ENCODE results near the gene CNTNAP1. TPM values are rescaled to one million over a fixed set of nuclear protein-coding genes. Genes with fewer than 3 reads are reported as not detected.

CNTNAP1 gene
- total RNA-seq, 1 experiment from 2014 or later = 11.4 TPM

Other genes starting within 250 kb of the CNTNAP1 start
- 54.0 and 112 TPM in 2 replicates for gene ATP6V0A1, start 223.7 kb upstream of the CNTNAP1 start, total RNA-seq (2014; rRNA removed; shearing (Covaris generic))
- 49.3 and 83.0 TPM in 2 replicates for gene NAGLU, start 146.3 kb upstream of the CNTNAP1 start, total RNA-seq (2014; rRNA removed; shearing (Covaris generic))
- gene HSD17B1, start 129.6 kb upstream of the CNTNAP1 start, total RNA-seq (2014; rRNA removed; shearing (Covaris generic)) = 3.5 and 4.4 TPM in 2 replicates
- 11.9 and 19.2 TPM in 2 replicates for gene COASY, start 120.4 kb upstream of the CNTNAP1 start, total RNA-seq (2014; rRNA removed; shearing (Covaris generic))
- 14.1 and 44.7 TPM in 2 replicates for gene MLX, start 115.4 kb upstream of the CNTNAP1 start, total RNA-seq (2014; rRNA removed; shearing (Covaris generic))
- 6.2 and 14.9 TPM in 2 replicates for gene PSMC3IP, start 104.8 kb upstream of the CNTNAP1 start, total RNA-seq (2014; rRNA removed; shearing (Covaris generic))
- gene RETREG3, start 73.2 kb upstream of the CNTNAP1 start, total RNA-seq (2014; rRNA removed; shearing (Covaris generic)) = 26.1 and 30.4 TPM in 2 replicates
- 51.4 and 102 TPM in 2 replicates for gene TUBG1, start 72.8 kb upstream of the CNTNAP1 start, total RNA-seq (2014; rRNA removed; shearing (Covaris generic))
- 1.1 and 3.2 TPM in 2 replicates for gene TUBG2, start 23.2 kb upstream of the CNTNAP1 start, total RNA-seq (2014; rRNA removed; shearing (Covaris generic))
- 46.1 and 51.0 TPM in 2 replicates for gene PLEKHH3, start 5.5 kb upstream of the CNTNAP1 start, total RNA-seq (2014; rRNA removed; shearing (Covaris generic))
- 20.1 and 24.2 TPM in 2 replicates for gene CCR10, start 688 bp upstream of the CNTNAP1 start, total RNA-seq (2014; rRNA removed; shearing (Covaris generic))
- gene EZH1, start 62.5 kb downstream of the CNTNAP1 start, total RNA-seq (2014; rRNA removed; shearing (Covaris generic)) = 10.0 and 14.7 TPM in 2 replicates
- gene RAMP2, start 78.7 kb downstream of the CNTNAP1 start, total RNA-seq (2014; rRNA removed; shearing (Covaris generic)) = 0.51 and 1.5 TPM in 2 replicates
- gene VPS25, start 90.9 kb downstream of the CNTNAP1 start, total RNA-seq (2014; rRNA removed; shearing (Covaris generic)) = 150 and 199 TPM in 2 replicates
- not detected in 2 replicates for gene WNK4, start 98.1 kb downstream of the CNTNAP1 start, total RNA-seq (2014; rRNA removed; shearing (Covaris generic))
- 53.7 and 75.4 TPM in 2 replicates for gene COA3, start 116.2 kb downstream of the CNTNAP1 start, total RNA-seq (2014; rRNA removed; shearing (Covaris generic))
- gene CNTD1, start 116.3 kb downstream of the CNTNAP1 start, total RNA-seq (2014; rRNA removed; shearing (Covaris generic)) = 0.18 TPM in 1 of 2 replicates, not detected in the other
- 71.6 and 109 TPM in 2 replicates for gene BECN1, start 141.8 kb downstream of the CNTNAP1 start, total RNA-seq (2014; rRNA removed; shearing (Covaris generic))
- gene PSME3, start 150.9 kb downstream of the CNTNAP1 start, total RNA-seq (2014; rRNA removed; shearing (Covaris generic)) = 53.6 and 116 TPM in 2 replicates
- not detected in 2 replicates for gene AOC2, start 162.0 kb downstream of the CNTNAP1 start, total RNA-seq (2014; rRNA removed; shearing (Covaris generic))
- 0.78 TPM in 1 of 2 replicates, not detected in the other for gene AOC3, start 168.7 kb downstream of the CNTNAP1 start, total RNA-seq (2014; rRNA removed; shearing (Covaris generic))
- not detected in 2 replicates for gene G6PC1, start 218.3 kb downstream of the CNTNAP1 start, total RNA-seq (2014; rRNA removed; shearing (Covaris generic))